DND-41 (cell line): Measurements from ENCODE around the gene KRTAP9-7.

Source experiments
- CTCF ChIP-seq: IDR thresholded peaks from 2 replicates; pipeline ENCODE4 v1.5.1; 2012; ENCODE audit warnings: borderline replicate concordance, low read length, moderate library complexity, mild to moderate bottlenecking; ENCODE audit not compliant: poor library complexity, severe bottlenecking; ENCODE audit errors: extremely low read depth
- EZH2 ChIP-seq: IDR thresholded peaks from 3 replicates; pipeline ENCODE4 v1.6.1; 2012; ENCODE audit warnings: borderline replicate concordance, low read depth, mild to moderate bottlenecking, moderate library complexity, low read length, inconsistent platforms; ENCODE audit not compliant: severe bottlenecking

GRCh38 chr17:41325611-41326010 is 50.1 kb downstream of the KRTAP9-7 start:
- TF ChIP-seq CTCF = no peak
- no peak for TF ChIP-seq EZH2
